ENCODE measurements around the gene ASNSD1. TPM values are rescaled to one million over a fixed set of nuclear protein-coding genes. Genes with fewer than 3 reads are reported as not detected.

The ASNSD1 gene
- total RNA-seq (2014; rRNA removed; shearing (Covaris generic)), result 35.4 and 62.6 TPM in 2 replicates

GRCh38 chr2:189661148-189661956 lies at the start of gene ASNSD1:
TSS of gene ASNSD1 (plus strand) at chr2:189661459. CDS start at chr2:189666133, 4,674 bp downstream.
- in situ Hi-C loops (cut with HindIII; ENCODE audit: low sequenced_read_pairs), result no loop called here
- peak; percentile 99 for DNase-seq (ENCODE audit: low spot score)

GRCh38 chr2:189613077-189613636 lies 48.1 kb upstream of the ASNSD1 start:
- in situ Hi-C loops (cut with HindIII; ENCODE audit: low sequenced_read_pairs), result no loop called here
- no peak for DNase-seq (ENCODE audit: low spot score)

GRCh38 chr2:189613650-189614420 lies 47.4 kb upstream of the ASNSD1 start:
- no peak for DNase-seq (ENCODE audit: low spot score)
- in situ Hi-C loops (cut with HindIII; ENCODE audit: low sequenced_read_pairs), result no loop called here

- in situ Hi-C loops (cut with HindIII; ENCODE audit: low sequenced_read_pairs), result no loop called here
- DNase-seq (ENCODE audit: low spot score), result no peak
Measured at GRCh38 chr2:189614585-189614984, 46.7 kb upstream of the ASNSD1 start.

GRCh38 chr2:189618197-189618596 lies 43.1 kb upstream of the ASNSD1 start:
- in situ Hi-C loops (cut with HindIII; ENCODE audit: low sequenced_read_pairs), result no loop called here
- DNase-seq (ENCODE audit: low spot score), result no peak

- in situ Hi-C loops (cut with HindIII; ENCODE audit: low sequenced_read_pairs), result no loop called here
- DNase-seq (ENCODE audit: low spot score), result no peak
Measured at GRCh38 chr2:189621781-189622180, 39.5 kb upstream of the ASNSD1 start.

GRCh38 chr2:189623049-189623448 lies 38.2 kb upstream of the ASNSD1 start:
- in situ Hi-C loops (cut with HindIII; ENCODE audit: low sequenced_read_pairs), result no loop called here

GRCh38 chr2:189624648-189625355 lies 36.5 kb upstream of the ASNSD1 start:
- in situ Hi-C loops (cut with HindIII; ENCODE audit: low sequenced_read_pairs), result loop anchor here (25.0 kb wide), 1 partner anchor 163 kb away; no protein-coding TSS in a partner anchor
- DNase-seq (ENCODE audit: low spot score), result no peak

More at GRCh38 chr2:189623049-189623448, 38.2 kb upstream of the ASNSD1 start:
- no peak for DNase-seq (ENCODE audit: low spot score)

GRCh38 chr2:189625636-189626035 lies 35.6 kb upstream of the ASNSD1 start:
- in situ Hi-C loops (cut with HindIII; ENCODE audit: low sequenced_read_pairs), result loop anchor here (25.0 kb wide), 1 partner anchor 163 kb away; no protein-coding TSS in a partner anchor
- DNase-seq (ENCODE audit: low spot score), result no peak

- no peak for DNase-seq (ENCODE audit: low spot score)
- in situ Hi-C loops (cut with HindIII; ENCODE audit: low sequenced_read_pairs), result loop anchor here (25.0 kb wide), 1 partner anchor 165 kb away; no protein-coding TSS in a partner anchor
Measured at GRCh38 chr2:189627789-189628188, 33.5 kb upstream of the ASNSD1 start.

- no peak for DNase-seq (ENCODE audit: low spot score)
- in situ Hi-C loops (cut with HindIII; ENCODE audit: low sequenced_read_pairs), result loop anchor here (25.0 kb wide), 1 partner anchor 167 kb away; no protein-coding TSS in a partner anchor
Measured at GRCh38 chr2:189628817-189629530, 32.3 kb upstream of the ASNSD1 start.

- no peak for DNase-seq (ENCODE audit: low spot score)
- in situ Hi-C loops (cut with HindIII; ENCODE audit: low sequenced_read_pairs), result loop anchor here (25.0 kb wide), 1 partner anchor 167 kb away; no protein-coding TSS in a partner anchor
Measured at GRCh38 chr2:189629531-189630453, 31.5 kb upstream of the ASNSD1 start.

GRCh38 chr2:189631849-189632248 lies 29.4 kb upstream of the ASNSD1 start:
- in situ Hi-C loops (cut with HindIII; ENCODE audit: low sequenced_read_pairs), result loop anchor here (25.0 kb wide), 1 partner anchor 170 kb away; no protein-coding TSS in a partner anchor
- DNase-seq (ENCODE audit: low spot score), result no peak

GRCh38 chr2:189633392-189633811 lies 27.9 kb upstream of the ASNSD1 start:
- DNase-seq (ENCODE audit: low spot score), result no peak
- in situ Hi-C loops (cut with HindIII; ENCODE audit: low sequenced_read_pairs), result loop anchor here (25.0 kb wide), 1 partner anchor 171 kb away; no protein-coding TSS in a partner anchor

- DNase-seq (ENCODE audit: low spot score), result no peak
- in situ Hi-C loops (cut with HindIII; ENCODE audit: low sequenced_read_pairs), result loop anchor here (25.0 kb wide), 1 partner anchor 173 kb away; no protein-coding TSS in a partner anchor
Measured at GRCh38 chr2:189635353-189635752, 25.9 kb upstream of the ASNSD1 start.

- no peak for DNase-seq (ENCODE audit: low spot score)
- in situ Hi-C loops (cut with HindIII; ENCODE audit: low sequenced_read_pairs), result loop anchor here (25.0 kb wide), 1 partner anchor 176 kb away; no protein-coding TSS in a partner anchor
Measured at GRCh38 chr2:189638301-189639006, 22.8 kb upstream of the ASNSD1 start.
